Ammon's horn (tissue), 1 donor: Measurements from ENCODE around the gene AIG1.

Experiments
- DNase-seq: peaks from one replicate; pipeline ENCODE4 v3.0.0-alpha.2; 2016; ENCODE audit warnings: low spot score

Gene AIG1

GRCh38 chr6:143372199-143372882, 311.7 kb downstream of the AIG1 start:
- no peak for DNase-seq

- no peak for DNase-seq
These were observed 313.3 kb downstream of the AIG1 start for GRCh38 chr6:143374014-143374413.

GRCh38 chr6:143375022-143375585, 314.4 kb downstream of the AIG1 start:
- DNase-seq = no peak

GRCh38 chr6:143376375-143376774, 315.7 kb downstream of the AIG1 start:
- no peak for DNase-seq

GRCh38 chr6:143376861-143377260, 316.2 kb downstream of the AIG1 start:
- DNase-seq = no peak

GRCh38 chr6:143385636-143386035, 324.9 kb downstream of the AIG1 start:
- DNase-seq = no peak

GRCh38 chr6:143390278-143390677, 329.6 kb downstream of the AIG1 start:
- DNase-seq = no peak
